HG02588 (cell line): ENCODE data around the gene CYP4F2.
"Not testable (repeated sequence)": the region's sequence is repeated elsewhere in the genome, so short reads cannot be mapped to it uniquely, and the experiment has no call there.

Source experiments
- ATAC-seq: cut with Tn5 transposase; IDR thresholded peaks from one replicate; pipeline ENCODE4 v1.9.1; 2021; ENCODE audit warnings: mild to moderate bottlenecking, moderate library complexity; ENCODE audit not compliant: unreplicated experiment

Gene CYP4F2, protein sequence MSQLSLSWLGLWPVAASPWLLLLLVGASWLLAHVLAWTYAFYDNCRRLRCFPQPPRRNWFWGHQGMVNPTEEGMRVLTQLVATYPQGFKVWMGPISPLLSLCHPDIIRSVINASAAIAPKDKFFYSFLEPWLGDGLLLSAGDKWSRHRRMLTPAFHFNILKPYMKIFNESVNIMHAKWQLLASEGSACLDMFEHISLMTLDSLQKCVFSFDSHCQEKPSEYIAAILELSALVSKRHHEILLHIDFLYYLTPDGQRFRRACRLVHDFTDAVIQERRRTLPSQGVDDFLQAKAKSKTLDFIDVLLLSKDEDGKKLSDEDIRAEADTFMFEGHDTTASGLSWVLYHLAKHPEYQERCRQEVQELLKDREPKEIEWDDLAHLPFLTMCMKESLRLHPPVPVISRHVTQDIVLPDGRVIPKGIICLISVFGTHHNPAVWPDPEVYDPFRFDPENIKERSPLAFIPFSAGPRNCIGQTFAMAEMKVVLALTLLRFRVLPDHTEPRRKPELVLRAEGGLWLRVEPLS

DNA sequence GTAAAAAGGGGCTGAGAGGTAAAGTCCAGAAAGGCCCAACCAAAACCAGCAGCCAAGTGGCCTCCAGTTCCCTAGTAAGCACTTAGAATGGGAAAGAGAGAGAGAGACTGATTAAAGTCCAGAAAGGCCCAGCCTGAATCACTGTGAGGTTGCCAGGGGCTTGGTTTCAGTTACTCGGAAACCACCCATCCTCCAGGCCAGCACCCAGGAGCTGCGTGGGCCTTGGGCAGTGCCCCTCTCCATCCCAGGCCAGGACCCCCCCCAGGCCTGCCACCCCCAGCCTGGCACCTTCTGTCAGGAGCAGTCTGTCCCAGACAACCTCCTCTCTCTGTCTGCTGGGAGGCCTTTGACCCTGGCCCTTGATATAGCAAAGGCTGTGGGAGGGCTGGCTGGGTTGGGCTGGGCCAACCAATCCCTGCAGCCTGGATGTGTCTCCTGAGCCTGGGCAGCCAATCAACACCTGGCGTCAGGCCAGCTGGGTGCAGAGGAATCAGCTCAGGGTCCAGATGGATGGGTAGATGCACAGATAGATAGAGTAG is at the start of gene CYP4F2:
Gene CYP4F2 (minus strand): TSS at position 337 of the 539 bp plus-strand sequence. CDS start 463 bp downstream, outside the sequence.
- no peak for ATAC-seq

DNA sequence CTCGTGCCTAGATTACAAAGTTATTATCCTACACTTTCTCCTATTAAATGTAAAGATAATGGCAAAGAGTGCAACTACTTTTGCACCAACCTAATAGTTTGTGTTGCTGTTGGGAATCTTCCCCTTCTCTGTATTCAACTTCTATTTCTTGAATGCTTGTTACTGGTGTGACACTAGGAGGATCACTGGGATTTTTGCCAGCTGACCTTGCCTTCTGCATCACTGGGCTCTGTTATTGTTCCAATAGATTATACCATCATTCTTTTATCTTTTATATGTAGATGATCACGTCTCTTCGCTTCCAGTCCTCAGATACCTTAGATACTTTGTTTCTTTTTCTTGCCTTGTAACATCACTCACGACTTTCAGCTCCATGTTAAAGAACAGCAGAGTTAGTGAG is 47.4 kb upstream of the CYP4F2 start:
- no peak for ATAC-seq

DNA sequence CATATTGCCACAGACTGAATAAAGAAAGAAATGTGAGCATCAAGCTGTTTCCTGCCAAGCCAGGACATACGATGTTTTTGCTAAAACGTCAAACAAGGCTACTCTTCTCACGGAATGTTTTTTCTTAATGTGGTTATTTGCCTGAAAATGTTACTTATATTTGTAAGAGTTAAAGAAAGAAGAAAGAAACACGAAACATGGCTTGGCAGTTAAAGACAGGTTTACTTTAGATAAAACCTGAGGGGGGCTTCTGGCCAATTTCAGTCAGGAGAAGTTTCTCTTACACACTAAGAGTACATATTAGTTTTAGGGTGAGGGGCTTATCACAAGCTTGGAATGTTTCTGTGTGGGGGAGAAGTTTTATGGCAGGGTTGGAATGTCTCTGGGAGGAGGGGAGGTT is 46.5 kb upstream of the CYP4F2 start:
- ATAC-seq = no peak

DNA sequence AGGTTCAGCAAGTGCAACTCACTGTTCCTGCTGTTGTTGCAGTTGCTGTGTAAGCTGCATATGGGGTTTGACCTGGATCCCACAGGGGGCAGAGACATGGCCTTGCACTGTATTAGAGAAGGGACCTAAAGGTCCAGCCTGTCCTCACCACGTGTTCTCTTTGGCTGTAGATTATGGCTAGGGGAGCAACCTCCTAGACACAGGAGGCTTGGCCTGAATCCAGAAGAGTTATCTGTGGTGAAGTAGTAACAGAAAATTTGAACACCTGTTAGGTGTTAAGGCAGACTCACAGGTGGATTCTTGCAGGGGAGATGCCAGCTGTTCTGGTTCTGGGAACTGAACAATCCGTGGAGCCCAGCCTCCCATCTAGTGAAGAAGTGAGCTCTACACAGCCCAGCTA is 39.9 kb upstream of the CYP4F2 start:
- no peak for ATAC-seq

DNA sequence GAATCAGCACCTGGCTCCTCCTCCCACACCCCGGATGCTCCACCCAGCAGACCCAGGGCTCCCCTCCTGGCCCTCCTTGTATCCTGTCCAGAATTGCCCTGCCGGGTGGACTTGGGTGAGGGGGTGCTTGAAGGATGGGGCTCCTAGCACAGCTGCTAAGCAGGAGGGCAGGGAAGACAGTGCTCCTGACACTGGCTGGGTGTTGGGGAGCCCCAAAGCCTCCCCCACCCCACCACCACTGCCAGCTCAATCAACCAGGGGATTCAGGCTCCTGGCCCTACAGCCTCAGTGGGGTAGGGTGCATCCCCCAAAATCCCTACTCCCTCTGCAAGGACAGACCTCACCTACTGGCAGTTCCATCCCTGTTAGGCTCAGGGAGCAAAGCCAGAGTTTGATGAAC is 39.1 kb upstream of the CYP4F2 start:
- no peak for ATAC-seq

DNA sequence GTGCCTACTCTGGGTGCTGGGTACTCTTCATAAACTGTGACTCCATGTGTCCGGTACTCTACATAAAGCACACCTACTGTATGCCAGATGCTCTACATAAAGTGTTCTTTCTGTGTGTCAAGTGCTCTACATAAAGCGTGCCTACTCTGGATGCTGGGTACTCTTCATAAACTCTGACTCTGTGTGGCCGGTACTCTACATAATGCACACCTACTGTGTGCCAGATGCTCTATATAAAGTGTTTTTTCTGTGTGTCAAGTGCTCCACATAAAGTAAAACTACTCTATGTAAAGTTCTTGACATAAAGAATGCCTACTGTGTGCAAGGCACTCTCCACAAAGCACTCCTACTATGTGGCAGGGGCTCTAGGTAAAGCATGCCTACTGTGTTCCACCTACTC is 38.3 kb upstream of the CYP4F2 start:
- ATAC-seq = no peak

DNA sequence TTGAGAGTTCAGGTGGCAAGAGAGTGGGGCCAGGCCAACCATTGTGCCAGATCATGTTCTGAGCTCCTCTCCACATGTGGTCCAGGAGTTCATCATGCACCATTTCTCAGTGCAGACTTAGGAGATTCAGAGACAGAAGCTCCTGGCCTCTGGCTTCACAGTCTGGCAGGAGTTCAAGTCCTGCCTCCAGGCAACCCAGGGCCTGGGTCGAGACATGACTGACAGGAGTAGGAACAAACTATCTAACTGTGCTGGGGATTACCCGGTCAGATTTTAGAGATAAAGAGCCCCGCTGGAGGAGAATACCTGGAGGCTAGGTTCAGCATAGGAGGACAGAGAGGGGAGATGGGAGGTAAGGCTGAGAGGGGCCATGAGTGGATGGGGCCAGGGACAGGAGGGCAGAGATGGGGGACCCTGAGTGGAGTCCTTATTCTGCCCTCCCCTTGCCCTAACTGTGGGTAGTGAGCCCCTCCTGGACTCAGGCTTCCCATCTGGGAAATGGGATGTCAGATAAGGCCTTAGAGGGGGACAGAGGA is 37.4 kb upstream of the CYP4F2 start:
- ATAC-seq = no peak

DNA sequence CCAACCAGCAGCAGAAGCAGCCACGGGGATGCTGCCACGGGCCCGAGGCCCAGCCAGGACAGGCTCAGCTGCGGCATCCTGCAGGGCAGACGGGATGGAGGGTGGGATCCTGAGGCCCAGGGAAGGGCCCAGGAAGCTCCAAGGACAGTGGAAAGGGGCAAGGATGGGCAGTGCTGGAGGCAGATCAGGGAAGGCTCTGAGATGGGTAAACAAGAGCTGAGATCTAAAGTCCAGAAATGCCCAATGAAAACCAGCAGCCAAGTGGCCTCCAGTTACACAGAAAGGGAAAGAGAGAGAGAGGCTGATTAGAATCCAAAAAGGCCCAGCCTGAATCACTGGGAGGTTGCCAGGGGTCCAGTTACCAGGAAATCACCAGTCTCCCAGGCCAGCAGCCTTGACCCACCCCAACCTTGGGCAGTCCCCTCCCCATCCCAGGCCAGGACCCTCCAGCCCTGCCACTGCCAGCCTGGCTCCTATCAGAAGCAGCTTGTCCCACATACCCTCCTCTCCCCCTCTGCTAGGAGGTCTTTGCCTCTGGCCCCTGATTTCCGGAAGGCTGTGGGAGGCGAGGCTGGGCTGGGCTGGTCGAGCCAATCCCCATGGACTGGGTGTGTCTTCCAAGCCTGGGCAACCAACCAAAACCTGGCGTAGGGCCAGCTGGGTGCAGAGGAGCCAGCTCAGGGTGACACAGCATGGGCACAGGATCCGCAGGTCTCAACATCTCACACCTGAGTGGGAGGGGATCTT is 36.6 kb upstream of the CYP4F2 start, which contains the start of gene CYP4F11:
Gene CYP4F11 (minus strand): TSS at position 198 of the 747 bp plus-strand sequence. CDS start 121 bp downstream, at position 77.
- no peak for ATAC-seq

DNA sequence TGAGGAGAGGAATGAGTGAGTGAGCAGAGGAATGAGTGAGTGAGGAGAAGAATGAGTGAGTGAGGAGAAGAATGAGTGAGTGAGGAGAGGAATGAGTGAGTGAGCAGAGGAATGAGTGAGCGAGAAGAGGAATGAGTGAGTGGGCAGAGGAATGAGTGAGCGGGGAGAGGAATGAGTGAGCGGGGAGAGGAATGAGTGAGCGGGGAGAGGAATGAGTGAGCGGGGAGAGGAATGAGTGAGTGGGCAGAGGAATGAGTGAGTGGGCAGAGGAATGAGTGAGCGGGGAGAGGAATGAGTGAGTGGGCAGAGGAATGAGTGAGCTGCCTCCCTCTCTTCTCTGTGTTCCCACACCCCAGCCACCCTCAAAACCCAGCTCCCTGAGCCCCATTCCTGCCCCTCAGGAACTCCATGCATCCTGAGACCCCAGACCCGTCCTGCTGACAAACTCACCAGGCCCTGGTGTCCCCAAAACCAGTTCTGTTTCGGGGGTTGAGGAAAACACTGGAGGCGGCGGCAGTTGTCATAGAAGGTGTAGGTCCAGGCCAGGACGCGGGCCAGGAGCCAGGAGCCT is 36.0 kb upstream of the CYP4F2 start:
- ATAC-seq = not testable (repeated sequence)

DNA sequence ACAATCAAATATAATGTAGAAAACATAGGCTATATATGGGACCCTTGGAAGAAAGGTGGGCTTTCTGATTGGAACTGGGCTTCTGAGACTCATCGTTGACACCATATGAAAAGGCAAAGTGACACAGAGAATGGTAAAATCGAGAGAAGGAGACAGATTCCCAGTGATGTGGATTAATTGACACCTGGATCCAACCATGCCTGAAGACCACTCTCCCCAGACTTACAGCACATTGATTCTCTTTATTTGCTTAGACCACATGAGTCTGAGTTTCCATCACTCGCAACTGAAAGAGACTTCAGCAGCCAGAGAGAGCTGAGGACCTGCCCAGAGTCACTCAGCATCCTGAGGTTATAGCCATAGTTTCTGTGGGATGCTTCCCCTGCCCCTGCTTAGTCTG is 30.4 kb upstream of the CYP4F2 start:
- ATAC-seq = no peak

DNA sequence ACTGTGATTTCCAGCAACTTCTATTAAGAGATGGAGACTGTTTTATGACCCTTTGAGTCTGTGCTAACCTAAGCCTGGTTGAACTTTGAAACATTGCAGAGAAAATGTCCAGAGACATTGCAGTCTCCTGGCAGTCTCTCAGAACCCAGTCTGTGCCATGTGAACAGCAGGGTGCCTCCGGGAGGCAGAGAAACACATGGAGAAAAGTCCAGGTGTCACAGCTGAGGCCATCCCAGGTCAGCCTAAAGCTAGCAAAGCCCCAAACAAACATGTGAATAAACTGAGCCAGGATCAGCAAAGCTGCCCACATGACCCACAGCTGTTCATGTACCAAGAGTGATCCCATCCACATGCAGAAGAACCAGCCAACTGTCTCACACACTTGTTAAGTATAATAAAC is 28.6 kb upstream of the CYP4F2 start:
- no peak for ATAC-seq

DNA sequence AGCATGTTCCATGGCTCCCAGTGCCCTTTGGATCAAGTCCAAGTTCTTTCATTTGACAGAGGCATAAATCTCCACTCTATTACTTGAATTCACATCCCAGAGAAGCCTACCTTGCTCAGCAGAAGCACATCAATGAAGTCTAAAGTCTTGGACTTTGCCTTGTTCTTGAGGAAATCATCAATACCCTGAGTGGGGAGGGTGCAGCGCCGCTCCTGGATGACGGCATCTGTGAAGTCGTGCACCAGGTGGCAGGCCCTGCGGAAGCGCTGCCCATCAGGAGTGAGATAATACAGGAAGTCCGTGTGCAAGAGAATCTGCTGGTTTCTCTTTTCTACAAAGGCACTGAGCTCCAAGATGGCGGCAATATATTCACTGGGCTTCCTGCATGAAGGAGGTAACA is 25.8 kb upstream of the CYP4F2 start:
- ATAC-seq = no peak

DNA sequence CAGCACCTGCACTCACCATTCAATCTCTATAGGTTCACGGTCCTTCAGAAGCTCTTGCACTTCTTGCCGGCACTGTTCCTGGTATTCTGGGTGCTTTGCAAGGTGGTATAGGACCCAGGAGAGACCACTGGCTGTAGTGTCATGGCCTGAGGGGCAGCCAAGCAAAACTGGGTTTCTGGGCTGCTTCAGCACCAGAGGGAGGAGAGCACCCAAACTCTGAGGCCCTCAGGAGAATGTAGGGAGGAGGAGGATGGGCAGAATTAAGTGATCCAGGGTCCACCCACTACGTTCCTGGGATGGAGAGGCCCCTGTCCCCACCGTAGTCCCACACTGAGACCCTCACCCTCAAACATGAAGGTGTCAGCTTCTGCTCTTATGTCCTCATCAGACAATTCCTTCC is 24.1 kb upstream of the CYP4F2 start:
- no peak for ATAC-seq

DNA sequence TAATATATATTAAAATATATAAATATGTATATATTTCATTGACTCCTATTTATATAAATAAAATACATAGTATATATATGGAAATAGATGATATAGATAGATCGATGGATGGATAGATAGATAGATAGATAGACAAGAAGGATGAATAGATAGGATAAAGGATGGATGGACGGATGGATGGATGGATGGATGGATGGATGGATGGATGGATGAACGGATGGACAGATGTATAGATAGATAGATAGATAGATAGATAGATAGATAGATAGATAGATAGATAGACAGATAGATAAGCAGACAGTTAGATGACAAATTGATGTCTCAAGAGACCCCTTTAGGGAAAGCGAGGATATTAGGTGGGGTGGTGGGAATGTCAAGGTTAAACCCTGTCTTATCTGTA is 21.4 kb upstream of the CYP4F2 start:
- no peak for ATAC-seq

DNA sequence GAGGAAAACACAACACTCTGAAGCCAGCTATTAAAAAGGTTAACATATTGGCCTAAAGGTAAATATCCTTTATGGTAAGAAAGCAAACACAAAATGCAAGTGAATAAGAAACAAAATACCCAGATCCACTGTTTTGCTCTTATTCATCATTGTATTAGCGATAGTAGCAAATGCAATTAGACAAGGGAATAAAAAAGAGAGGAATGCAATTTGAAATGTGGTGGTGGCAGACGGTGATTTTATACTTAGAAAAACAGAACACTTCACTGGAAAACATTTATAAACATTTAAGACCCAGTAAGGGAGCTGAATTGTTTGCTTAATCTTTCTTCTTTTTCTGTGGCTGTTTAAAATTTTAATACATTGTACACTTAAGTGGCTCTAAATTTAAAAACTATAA is 17.2 kb upstream of the CYP4F2 start:
- ATAC-seq = no peak

DNA sequence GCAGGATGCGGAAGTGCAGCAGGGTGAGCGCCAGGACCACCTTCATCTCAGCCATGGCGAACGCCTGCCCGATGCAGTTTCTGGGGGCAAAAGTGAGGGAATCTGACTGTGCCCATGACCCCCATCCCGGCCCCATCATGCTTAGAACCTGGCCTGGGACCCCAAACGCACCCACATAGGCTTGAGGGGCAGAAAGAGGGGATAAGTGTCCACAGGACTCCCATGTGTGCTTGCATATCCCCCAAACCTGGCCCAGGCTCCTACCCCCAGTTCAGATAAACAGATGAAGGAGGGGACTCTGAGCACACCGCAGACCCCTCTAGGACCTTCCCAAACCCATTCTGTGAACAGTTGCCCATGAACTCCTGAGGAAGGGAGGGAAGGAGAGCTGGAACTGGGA is 16.0 kb upstream of the CYP4F2 start:
- no peak for ATAC-seq

DNA sequence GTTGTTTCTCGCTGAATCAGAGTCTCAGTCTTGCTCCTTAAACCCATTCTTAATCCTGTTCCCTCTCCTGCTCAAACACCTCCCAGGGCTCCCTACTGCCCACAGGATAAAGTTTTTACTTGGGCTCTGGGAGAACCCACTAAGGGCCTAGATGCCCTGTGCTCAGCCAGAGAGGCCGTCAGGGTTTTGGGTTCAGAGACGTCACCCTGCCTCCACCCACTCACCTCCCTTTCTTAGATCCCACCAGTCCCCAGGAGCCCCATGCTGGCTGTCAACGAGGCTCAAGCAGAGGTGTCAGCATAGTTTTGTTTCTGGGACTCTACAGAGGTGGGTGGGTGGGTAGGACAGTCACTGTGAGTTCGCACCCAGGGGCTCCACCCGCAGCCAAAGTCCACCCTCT is 15.5 kb upstream of the CYP4F2 start:
- no peak for ATAC-seq

DNA sequence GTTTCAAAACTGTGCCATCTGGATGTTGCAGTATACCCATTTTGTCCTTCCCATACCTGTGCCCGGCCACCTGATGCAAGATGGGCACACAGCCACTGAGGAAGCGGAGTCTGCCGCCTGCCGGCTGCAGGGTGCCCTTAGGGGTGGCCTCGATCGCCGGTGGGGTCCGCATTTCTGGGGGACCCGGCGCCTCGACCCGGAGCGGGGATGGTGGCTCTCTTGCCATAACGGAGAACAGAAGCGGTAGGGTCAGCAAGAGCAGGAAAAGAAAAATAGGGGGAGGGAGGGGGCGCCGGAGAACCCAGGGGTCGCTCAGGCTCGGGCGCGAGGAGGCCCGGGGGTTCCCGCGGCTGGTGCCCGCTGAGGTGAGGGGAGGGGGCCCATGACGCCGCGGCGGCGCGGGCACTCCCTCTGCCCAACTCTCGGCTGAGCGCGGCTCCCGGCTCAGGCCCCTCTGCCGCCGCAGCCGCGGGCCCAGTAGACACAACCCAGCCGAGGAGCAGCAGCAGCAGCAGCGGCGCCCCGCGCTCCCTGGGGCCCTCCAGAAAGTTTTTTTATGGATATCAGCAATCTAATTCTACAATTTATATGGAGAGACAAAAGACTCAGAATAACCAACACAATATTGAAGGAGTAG is 13.8 kb upstream of the CYP4F2 start:
- ATAC-seq = no peak

DNA sequence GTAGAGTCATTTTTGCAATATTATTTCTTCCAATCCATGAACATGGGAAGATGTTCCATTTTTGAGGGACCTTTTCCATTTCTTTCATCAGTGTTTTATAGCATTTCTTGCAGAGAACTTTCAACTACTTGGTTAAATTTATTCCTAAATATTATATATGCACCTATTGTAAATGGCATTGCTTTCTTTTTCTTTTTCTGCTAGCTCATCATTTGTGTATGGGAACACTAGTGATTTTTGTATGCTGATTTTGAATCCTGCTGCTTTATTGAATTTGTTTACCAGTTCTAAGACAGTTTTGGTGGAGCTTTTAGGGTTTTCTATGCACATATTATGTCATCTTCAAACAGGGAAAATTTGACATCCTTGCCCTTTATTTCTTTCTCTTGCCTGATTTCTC is 7.2 kb upstream of the CYP4F2 start:
- ATAC-seq = no peak

DNA sequence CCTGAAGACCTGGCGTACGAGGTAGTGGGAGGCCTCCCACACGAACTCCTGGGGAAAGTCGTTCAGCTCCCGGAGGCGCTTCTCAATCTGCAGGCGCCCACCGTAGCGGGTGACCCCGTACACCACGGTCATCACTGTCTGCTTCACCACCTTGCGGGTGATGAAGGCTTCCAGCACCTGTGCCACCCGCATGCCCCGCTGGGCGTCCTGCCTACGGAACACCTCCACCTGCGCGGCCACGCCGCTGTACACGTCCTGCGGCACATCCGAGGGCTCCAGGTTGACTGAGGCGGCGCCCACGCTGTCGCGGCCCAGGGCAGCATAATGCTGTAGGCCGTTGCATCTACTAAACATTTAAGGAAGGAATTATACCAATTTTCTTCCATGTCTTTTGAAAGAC is 5.0 kb upstream of the CYP4F2 start:
- ATAC-seq = not testable (repeated sequence)

DNA sequence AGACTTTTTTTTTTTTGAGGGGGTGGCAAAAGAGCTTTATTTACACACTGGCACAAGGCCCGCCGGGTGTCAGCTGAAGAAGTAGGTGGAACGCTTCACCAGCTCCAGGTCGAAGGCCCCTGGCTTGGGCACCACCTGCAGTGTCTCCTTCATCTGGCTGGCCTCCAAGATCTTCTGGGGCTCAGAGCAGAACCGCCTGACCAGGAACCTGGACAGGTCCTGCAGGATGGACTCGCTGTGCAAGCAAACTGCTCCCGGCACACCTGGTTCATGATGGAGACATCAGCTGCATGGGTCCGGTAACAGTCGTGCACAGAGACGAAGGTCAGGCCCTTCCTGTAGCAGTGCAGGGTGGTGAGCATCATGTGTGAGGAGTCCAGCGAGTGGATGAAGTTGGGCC is 4.4 kb upstream of the CYP4F2 start:
- no peak for ATAC-seq
